AG10803 (cell line): ENCODE measurements around the gene SPNS1.
"Not testable (repeated sequence)": the region's sequence is repeated elsewhere in the genome, so short reads cannot be mapped to it uniquely, and the experiment has no call there.

ENCODE experiments used
- DNase-seq: peaks from one replicate; pipeline ENCODE4 v3.0.0; 2010; ENCODE audit warnings: low read depth
- H3K4me3 ChIP-seq: 2 replicates; pipeline ENCODE4 v1.5.1; 2011; ENCODE audit warnings: mild to moderate bottlenecking, low read length, control low read depth
- CTCF ChIP-seq: conservative IDR thresholded peaks from 2 replicates; pipeline ENCODE4 v1.5.1; 2011; ENCODE audit warnings: mild to moderate bottlenecking, low read length, control low read depth, inconsistent platforms

SPNS1 gene

GRCh38 chr16:28977703-28978662 is 3.4 kb downstream of the SPNS1 start:
- no peak overlapping the region for H3K4me3 ChIP-seq
- peak; percentile 23 for TF ChIP-seq CTCF
- DNase-seq = no peak

- H3K4me3 ChIP-seq, DNase-seq: not testable (repeated sequence)
Measured at GRCh38 chr16:28980330-28980729, 5.8 kb downstream of the SPNS1 start.

GRCh38 chr16:28980929-28981328 is 6.4 kb downstream of the SPNS1 start:
- TF ChIP-seq CTCF = no peak
- no peak overlapping the region for H3K4me3 ChIP-seq
- DNase-seq = no peak

DNA sequence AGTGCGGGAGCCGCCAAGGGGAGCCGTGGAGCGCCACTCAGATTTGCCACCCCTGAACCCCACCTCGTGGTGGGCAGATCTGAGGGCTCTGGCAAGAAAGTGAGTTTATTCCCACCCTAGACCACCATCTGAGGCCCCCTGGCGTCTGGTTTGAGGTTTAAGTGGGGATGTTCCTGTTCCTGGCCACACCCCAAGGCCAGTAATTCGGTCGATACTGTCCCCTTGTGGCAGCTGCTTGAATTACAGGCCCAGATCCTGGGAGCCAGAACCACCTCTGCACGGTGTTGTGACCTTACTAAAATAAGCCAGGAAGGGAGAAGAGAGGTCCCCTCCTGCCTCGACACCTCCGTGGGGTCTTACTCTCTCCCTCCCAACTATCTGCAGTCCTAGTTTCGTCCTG is 6.9 kb downstream of the SPNS1 start:
- TF ChIP-seq CTCF = peak; percentile 50
- no peak for DNase-seq

GRCh38 chr16:28982418-28982817 is 7.8 kb downstream of the SPNS1 start:
- TF ChIP-seq CTCF = no peak
- no peak for DNase-seq
- H3K4me3 ChIP-seq = no peak overlapping the region

More for the DNA sequence above, 6.9 kb downstream of the SPNS1 start:
- no peak overlapping the region for H3K4me3 ChIP-seq

DNA sequence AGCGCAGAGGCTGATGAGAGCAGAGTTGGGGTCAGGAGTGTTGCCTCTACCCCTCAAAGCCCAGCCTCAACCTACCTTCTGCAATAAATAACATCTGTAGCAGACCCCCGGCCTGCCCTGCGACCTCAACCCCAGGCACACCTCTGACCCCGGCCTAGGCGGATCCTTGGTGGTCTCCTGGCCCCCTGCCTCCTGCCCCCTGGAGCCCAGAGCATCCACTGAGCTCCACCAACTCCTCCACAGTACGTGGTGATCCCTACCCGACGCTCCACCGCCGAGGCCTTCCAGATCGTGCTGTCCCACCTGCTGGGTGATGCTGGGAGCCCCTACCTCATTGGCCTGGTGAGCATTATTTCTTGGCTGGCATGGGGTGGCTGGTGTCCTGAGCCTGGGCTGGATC is 8.4 kb downstream of the SPNS1 start:
- no peak for DNase-seq
- H3K4me3 ChIP-seq = no peak overlapping the region
- no peak for TF ChIP-seq CTCF

DNA sequence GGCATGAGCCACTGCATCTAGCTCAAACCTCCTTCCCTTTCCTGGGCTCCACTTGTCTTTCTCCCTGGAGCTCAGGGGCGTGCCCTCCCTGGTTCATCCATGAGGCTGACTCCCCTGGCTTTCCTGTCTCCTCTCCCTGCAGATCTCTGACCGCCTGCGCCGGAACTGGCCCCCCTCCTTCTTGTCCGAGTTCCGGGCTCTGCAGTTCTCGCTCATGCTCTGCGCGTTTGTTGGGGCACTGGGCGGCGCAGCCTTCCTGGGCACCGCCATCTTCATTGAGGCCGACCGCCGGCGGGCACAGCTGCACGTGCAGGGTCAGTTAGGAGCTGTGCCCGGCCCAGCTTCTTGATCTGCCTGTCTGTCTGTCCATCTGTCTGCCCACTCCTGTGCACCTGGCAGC is 9.1 kb downstream of the SPNS1 start:
- no peak for DNase-seq
- TF ChIP-seq CTCF = no peak
- H3K4me3 ChIP-seq = no peak overlapping the region
